H1 (cell line): ENCODE measurements around the gene TRIM45.

Experiments used
- GABPA ChIP-seq: IDR thresholded peaks from 2 replicates; pipeline ENCODE4 v1.6.1; 2011; ENCODE audit warnings: mild to moderate bottlenecking, low read length, moderate library complexity, borderline replicate concordance; ENCODE audit not compliant: insufficient read depth
- ZNF274 ChIP-seq: IDR thresholded peaks from 2 replicates; pipeline ENCODE4 v1.7.0; 2012; ENCODE audit warnings: low read length, borderline replicate concordance; ENCODE audit errors: extremely low read depth
- TF ChIP-seq, protein P1 (sequence below), 3 experiments: IDR thresholded peaks; 1 replicate in 2 of 3; 2 replicates in 1 of 3; pipeline versions ENCODE4 v1.5.1 to v1.6.1; 2011; ENCODE audit warnings: low read length in 3 of 3, mild to moderate bottlenecking in 3 of 3, inconsistent platforms in 2 of 3, low read depth in 1 of 3, moderate library complexity in 1 of 3; ENCODE audit not compliant: insufficient read depth in 1 of 3; ENCODE audit errors: control extremely low read depth in 1 of 3

DNA sequence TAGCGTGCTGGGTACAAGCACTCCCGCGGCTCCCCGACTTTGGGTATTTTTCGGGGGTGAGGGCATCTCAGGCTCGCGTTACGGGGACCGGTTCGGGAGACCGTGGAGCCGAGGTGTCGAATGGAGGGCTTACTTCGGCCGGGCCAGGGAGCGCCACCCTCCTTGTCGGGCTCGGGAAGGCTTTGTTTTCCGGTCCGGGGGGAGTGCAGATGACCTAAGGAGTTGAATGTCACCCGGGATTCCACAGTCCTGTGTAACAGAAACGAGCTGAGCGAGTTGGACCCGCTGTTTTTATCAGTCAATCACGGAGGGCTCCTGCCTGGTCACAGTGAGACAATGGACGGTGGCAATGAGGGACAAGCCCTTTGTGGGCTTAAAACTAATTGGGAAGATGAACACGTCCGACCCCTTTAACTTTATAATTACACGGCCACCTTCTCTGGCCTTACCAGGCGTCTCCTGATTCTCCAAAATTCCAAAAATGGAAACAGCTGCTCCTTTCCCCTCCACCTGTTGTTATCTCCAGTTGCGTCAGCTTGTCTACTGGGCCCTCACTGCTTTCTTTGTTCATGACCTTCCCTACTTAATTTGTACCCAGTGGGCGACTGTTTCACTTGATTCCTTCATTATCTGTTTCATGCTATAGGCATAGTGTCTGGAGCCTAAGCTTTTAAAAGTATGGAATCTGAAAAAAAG is 929 bp upstream of the TRIM45 start:
- no peak for TF ChIP-seq ZNF274
- no peak for TF ChIP-seq GABPA
- TF ChIP-seq, protein P1, sequence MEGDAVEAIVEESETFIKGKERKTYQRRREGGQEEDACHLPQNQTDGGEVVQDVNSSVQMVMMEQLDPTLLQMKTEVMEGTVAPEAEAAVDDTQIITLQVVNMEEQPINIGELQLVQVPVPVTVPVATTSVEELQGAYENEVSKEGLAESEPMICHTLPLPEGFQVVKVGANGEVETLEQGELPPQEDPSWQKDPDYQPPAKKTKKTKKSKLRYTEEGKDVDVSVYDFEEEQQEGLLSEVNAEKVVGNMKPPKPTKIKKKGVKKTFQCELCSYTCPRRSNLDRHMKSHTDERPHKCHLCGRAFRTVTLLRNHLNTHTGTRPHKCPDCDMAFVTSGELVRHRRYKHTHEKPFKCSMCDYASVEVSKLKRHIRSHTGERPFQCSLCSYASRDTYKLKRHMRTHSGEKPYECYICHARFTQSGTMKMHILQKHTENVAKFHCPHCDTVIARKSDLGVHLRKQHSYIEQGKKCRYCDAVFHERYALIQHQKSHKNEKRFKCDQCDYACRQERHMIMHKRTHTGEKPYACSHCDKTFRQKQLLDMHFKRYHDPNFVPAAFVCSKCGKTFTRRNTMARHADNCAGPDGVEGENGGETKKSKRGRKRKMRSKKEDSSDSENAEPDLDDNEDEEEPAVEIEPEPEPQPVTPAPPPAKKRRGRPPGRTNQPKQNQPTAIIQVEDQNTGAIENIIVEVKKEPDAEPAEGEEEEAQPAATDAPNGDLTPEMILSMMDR (IDR thresholded peaks at IDR 0.05; ENCODE audit: control extremely low read depth in 1 of 3, insufficient read depth in 1 of 3, low read depth in 1 of 3, low read length in 3 of 3), result no peak
